Activated CD4-positive, CD25-positive, alpha-beta regulatory T cell treated with anti-CD3 and anti-CD28 coated beads, Interleukin-2, amount 50 U/mL, for 72 hours (primary cell): ENCODE data around the gene CCNI2.

Experiments
- DNase-seq: peaks from one replicate; pipeline ENCODE4 v3.0.0; 2021

The CCNI2 gene

GRCh38 chr5:132746954-132747615 lies at the start of gene CCNI2:
TSS of gene CCNI2 (plus strand) at chr5:132747426. CDS start at chr5:132747496, 70 bp downstream.
- DNase-seq, result peak; percentile 64

GRCh38 chr5:132704875-132705274 lies 42.4 kb upstream of the CCNI2 start:
- DNase-seq, result no peak

- no peak for DNase-seq
These were observed 38.6 kb upstream of the CCNI2 start for GRCh38 chr5:132708645-132709044.

- no peak for DNase-seq
These were observed 32.5 kb upstream of the CCNI2 start for GRCh38 chr5:132714456-132715307.

- DNase-seq, result no peak
These were observed 28.5 kb upstream of the CCNI2 start for GRCh38 chr5:132718544-132719312.

- no peak for DNase-seq
These were observed 21.5 kb upstream of the CCNI2 start for GRCh38 chr5:132725745-132726144.

- no peak for DNase-seq
These were observed 17.3 kb upstream of the CCNI2 start for GRCh38 chr5:132729896-132730295.

GRCh38 chr5:132733499-132734148 lies 13.6 kb upstream of the CCNI2 start:
- no peak for DNase-seq

GRCh38 chr5:132734687-132735086 lies 12.5 kb upstream of the CCNI2 start:
- DNase-seq, result no peak

GRCh38 chr5:132736853-132737833 lies 10.1 kb upstream of the CCNI2 start, which contains the start of gene KIF3A:
TSS of gene KIF3A (minus strand) at chr5:132737546. CDS start at chr5:132737419, 127 bp downstream.
- peak; percentile 100 for DNase-seq

- no peak for DNase-seq
These were observed 9.1 kb upstream of the CCNI2 start for GRCh38 chr5:132737982-132738681.

- DNase-seq, result no peak
These were observed 8.0 kb upstream of the CCNI2 start for GRCh38 chr5:132739232-132739631.

- DNase-seq, result no peak
These were observed 5.1 kb upstream of the CCNI2 start for GRCh38 chr5:132742158-132742557.

GRCh38 chr5:132742626-132743025 lies 4.6 kb upstream of the CCNI2 start:
- no peak for DNase-seq

- DNase-seq, result no peak
These were observed 2.6 kb upstream of the CCNI2 start for GRCh38 chr5:132744659-132745058.

GRCh38 chr5:132746592-132746953 lies 653 bp upstream of the CCNI2 start:
- no peak for DNase-seq

GRCh38 chr5:132747616-132748440 lies 602 bp downstream of the CCNI2 start:
- DNase-seq, result peak; percentile 58

GRCh38 chr5:132748522-132749000 lies 1.3 kb downstream of the CCNI2 start:
- DNase-seq, result no peak

- no peak for DNase-seq
These were observed 2.3 kb downstream of the CCNI2 start for GRCh38 chr5:132749506-132749905.
